VCaP (cell line): ENCODE results near the gene PCNX1.

Experiments used
- H3K27ac ChIP-seq: fragments of 450-650 bp; 2 replicates; pipeline ENCODE4 v1.5.1; 2017
- TF ChIP-seq, protein P1 (sequence below): fragments of 450-650 bp; conservative IDR thresholded peaks from 2 replicates; pipeline ENCODE4 v1.5.1; 2017; ENCODE audit warnings: mild to moderate bottlenecking, moderate library complexity

Gene PCNX1

DNA sequence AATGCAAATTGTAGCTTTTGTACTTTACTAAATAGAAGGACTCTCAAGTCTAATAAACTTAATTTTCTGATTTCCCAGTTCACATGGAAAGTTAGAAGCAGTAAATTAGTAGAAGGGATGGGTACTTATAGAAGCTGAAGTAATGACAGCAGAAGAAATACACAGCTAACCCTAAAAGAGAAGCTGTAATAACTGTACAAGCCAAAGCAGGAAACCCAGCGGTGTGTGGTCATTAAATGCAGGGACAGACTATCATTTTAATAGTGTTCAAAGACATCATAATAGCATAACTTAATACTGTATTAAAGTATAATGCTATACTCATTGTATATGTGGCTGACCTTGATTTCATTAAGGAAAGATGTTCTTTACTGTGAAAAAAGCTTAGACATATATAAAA lies 74.9 kb downstream of the PCNX1 start:
- no peak overlapping the region for H3K27ac ChIP-seq
- TF ChIP-seq, protein P1, sequence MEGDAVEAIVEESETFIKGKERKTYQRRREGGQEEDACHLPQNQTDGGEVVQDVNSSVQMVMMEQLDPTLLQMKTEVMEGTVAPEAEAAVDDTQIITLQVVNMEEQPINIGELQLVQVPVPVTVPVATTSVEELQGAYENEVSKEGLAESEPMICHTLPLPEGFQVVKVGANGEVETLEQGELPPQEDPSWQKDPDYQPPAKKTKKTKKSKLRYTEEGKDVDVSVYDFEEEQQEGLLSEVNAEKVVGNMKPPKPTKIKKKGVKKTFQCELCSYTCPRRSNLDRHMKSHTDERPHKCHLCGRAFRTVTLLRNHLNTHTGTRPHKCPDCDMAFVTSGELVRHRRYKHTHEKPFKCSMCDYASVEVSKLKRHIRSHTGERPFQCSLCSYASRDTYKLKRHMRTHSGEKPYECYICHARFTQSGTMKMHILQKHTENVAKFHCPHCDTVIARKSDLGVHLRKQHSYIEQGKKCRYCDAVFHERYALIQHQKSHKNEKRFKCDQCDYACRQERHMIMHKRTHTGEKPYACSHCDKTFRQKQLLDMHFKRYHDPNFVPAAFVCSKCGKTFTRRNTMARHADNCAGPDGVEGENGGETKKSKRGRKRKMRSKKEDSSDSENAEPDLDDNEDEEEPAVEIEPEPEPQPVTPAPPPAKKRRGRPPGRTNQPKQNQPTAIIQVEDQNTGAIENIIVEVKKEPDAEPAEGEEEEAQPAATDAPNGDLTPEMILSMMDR, result no peak

GRCh38 chr14:70987041-70987440 lies 79.8 kb downstream of the PCNX1 start:
- TF ChIP-seq, protein P1, result no peak

DNA sequence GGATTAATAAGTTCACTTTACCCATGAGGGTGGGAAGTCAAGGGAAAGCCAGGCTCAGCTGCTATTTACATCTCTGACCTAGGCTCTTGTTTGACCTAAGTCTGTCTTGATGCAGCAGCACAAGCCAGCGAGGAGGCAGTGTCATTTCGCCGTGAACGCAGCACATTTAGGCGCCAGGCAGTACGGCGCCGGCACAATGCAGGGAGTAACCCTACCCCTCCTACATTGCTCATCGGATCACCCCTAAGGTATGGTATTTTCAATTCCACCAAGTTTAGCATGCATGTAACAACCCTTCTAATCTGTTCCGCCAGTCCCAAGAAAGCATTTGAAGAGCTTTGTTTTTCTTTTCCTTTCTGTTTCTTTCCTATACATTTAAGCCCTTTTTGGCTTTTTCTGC lies 81.2 kb downstream of the PCNX1 start:
- TF ChIP-seq, protein P1, result no peak

More at GRCh38 chr14:70987041-70987440, 79.8 kb downstream of the PCNX1 start:
- H3K27ac ChIP-seq, result no peak overlapping the region

GRCh38 chr14:70993931-70994330 lies 86.7 kb downstream of the PCNX1 start:
- no peak overlapping the region for H3K27ac ChIP-seq
- TF ChIP-seq, protein P1, result no peak

More for the DNA sequence above, 81.2 kb downstream of the PCNX1 start:
- H3K27ac ChIP-seq, result no peak overlapping the region

- no peak overlapping the region for H3K27ac ChIP-seq
- TF ChIP-seq, protein P1, result no peak
Observed at GRCh38 chr14:70995211-70995610, 88.0 kb downstream of the PCNX1 start.

GRCh38 chr14:70995671-70996070 lies 88.4 kb downstream of the PCNX1 start:
- TF ChIP-seq, protein P1, result no peak
- H3K27ac ChIP-seq, result no peak overlapping the region

DNA sequence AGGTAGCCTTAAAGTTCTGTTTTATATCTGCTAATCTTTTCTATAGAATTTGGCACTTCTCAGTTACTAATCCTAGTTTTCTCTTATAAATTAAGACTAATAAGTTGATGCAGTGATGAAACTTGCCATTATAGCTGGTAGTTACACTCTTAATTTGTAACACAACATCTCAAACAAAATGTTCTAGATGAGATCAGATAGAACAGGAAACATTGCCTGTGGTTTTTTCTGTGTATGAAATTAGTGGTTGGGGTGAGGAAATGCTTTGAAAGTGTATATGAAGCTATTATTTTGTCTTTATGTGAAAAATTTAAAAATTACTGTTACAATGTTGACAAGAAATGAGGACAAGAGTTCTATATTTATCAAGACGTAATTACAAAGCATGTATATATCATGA lies 91.9 kb downstream of the PCNX1 start:
- no peak overlapping the region for H3K27ac ChIP-seq
- TF ChIP-seq, protein P1, result no peak
